ENCODE measurements around the gene ZNF524.

DNA sequence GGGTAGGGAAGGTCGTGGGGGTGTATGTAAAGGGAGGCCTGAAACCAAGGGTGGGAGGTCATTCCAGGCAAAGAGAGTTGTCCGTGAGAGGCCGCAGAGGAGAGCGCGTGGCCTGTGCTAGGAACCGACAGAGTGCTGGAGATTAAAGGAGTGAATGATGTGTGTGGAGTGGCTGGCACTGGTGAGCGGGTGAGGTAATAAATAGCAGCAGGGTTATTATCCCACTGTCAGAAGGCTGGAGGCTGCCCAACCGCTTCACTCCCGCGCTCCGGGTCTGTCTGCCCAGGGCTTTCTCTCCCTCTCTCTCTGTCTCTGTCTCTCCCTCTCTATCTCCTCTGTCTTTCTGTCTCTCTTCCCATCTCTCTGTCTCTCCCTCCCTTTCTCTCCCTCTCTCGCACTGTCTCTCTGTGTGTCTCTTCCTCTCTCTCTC, 36.8 kb upstream of the ZNF524 start:
- TF ChIP-seq POLR2AphosphoS5 (IDR thresholded peaks at IDR 0.05; ENCODE audit: low read depth, low read length) (no peak), POLR2A (IDR thresholded peaks at IDR 0.05; ENCODE audit: low read depth, low read length) (no peak)

Measured in GM12892 (cell line).